ENCODE data around the gene EFEMP2. TPM values are rescaled to one million over a fixed set of nuclear protein-coding genes. Genes with fewer than 3 reads are reported as not detected.

EFEMP2 gene
- polyA plus RNA-seq, 4 donors: 102 to 212 (median 121) TPM

GRCh38 chr11:65885808-65886536 lies 13.4 kb upstream of the EFEMP2 start:
- no peak for DNase-seq (ENCODE audit: low read depth in 4 of 4, low spot score in 3 of 4)

GRCh38 chr11:65885231-65885630 lies 12.6 kb upstream of the EFEMP2 start:
- no peak for DNase-seq (ENCODE audit: low read depth in 4 of 4, low spot score in 3 of 4)

- DNase-seq (ENCODE audit: low read depth in 4 of 4, low spot score in 3 of 4): no peak
Measured at GRCh38 chr11:65884716-65885092, 12.1 kb upstream of the EFEMP2 start.

- DNase-seq (ENCODE audit: low read depth in 4 of 4, low spot score in 3 of 4): no peak
Measured at GRCh38 chr11:65883786-65884715, 11.5 kb upstream of the EFEMP2 start.

GRCh38 chr11:65883058-65883761 lies 10.6 kb upstream of the EFEMP2 start:
- no peak for DNase-seq (ENCODE audit: low read depth in 4 of 4, low spot score in 3 of 4)

- DNase-seq (ENCODE audit: low read depth in 4 of 4, low spot score in 3 of 4): no peak
Measured at GRCh38 chr11:65882120-65883057, 9.8 kb upstream of the EFEMP2 start.

GRCh38 chr11:65880844-65881421 lies 8.3 kb upstream of the EFEMP2 start:
- no peak for DNase-seq (ENCODE audit: low read depth in 4 of 4, low spot score in 3 of 4)

GRCh38 chr11:65880027-65880426 lies 7.4 kb upstream of the EFEMP2 start:
- DNase-seq (ENCODE audit: low read depth in 4 of 4, low spot score in 3 of 4): no peak

- no peak for DNase-seq (ENCODE audit: low read depth in 4 of 4, low spot score in 3 of 4)
Measured at GRCh38 chr11:65879617-65880016, 7.0 kb upstream of the EFEMP2 start, which contains the start of gene CTSW. Gene CTSW (plus strand): TSS chr11:65879837. CDS start chr11:65879855, 18 bp downstream.

GRCh38 chr11:65873318-65874156 lies 937 bp upstream of the EFEMP2 start:
- DNase-seq (ENCODE audit: low read depth in 4 of 4, low spot score in 3 of 4): peak in 3 of 4 donors; percentile 79 to 86 (median 80)

GRCh38 chr11:65871811-65872548 lies 620 bp downstream of the EFEMP2 start:
- no peak for DNase-seq (ENCODE audit: low read depth in 4 of 4, low spot score in 3 of 4)

- DNase-seq (ENCODE audit: low read depth in 4 of 4, low spot score in 3 of 4): no peak
Measured at GRCh38 chr11:65870706-65871681, 1.6 kb downstream of the EFEMP2 start.

- no peak for DNase-seq (ENCODE audit: low read depth in 4 of 4, low spot score in 3 of 4)
Measured at GRCh38 chr11:65870307-65870658, 2.3 kb downstream of the EFEMP2 start.

GRCh38 chr11:65869643-65870306 lies 2.8 kb downstream of the EFEMP2 start:
- DNase-seq (ENCODE audit: low read depth in 4 of 4, low spot score in 3 of 4): no peak

GRCh38 chr11:65868907-65869306 lies 3.7 kb downstream of the EFEMP2 start:
- no peak for DNase-seq (ENCODE audit: low read depth in 4 of 4, low spot score in 3 of 4)

GRCh38 chr11:65868076-65868667 lies 4.4 kb downstream of the EFEMP2 start:
- DNase-seq (ENCODE audit: low read depth in 4 of 4, low spot score in 3 of 4): no peak
